ENCODE results near the gene MED13. TPM values are rescaled to one million over a fixed set of nuclear protein-coding genes. Genes with fewer than 3 reads are reported as not detected.

MED13 gene
- total and polyA plus RNA-seq, 11 donors = 5.6 to 59.1 (median 38.9) TPM

DNA sequence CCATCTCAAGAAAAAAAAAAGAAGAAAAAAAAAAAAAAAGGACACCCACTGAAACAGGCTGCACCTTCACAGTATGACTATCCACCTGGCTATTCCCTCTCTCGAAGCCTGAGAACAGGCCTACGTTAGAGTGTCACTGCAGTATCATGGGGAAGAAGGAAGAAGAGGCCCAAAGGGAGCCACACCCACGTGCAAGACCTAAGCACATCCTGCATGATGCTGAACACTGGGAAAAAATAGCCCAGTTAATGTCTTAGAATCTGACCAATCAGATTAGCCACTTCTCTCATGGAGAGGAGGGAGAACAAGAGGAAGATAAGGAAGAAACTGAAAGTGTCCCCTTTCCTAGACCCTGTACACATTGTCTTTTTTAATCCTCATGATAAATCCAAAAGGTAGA, 19.5 kb upstream of the MED13 start:
- intact Hi-C loops (cut with DNase I) = no loop called here
- no peaks in the 10 kb centered on the region for H3K4me1 ChIP-seq
- ATAC-seq (no peak), DNase-seq (no peak)
- 52 to 71% (median 55%) methylated on average over 3 of the region's 3 CpGs for WGBS, 4 donors
- no peak for TF ChIP-seq POLR2A (IDR thresholded peaks at IDR 0.05)
- TF ChIP-seq, protein P1, sequence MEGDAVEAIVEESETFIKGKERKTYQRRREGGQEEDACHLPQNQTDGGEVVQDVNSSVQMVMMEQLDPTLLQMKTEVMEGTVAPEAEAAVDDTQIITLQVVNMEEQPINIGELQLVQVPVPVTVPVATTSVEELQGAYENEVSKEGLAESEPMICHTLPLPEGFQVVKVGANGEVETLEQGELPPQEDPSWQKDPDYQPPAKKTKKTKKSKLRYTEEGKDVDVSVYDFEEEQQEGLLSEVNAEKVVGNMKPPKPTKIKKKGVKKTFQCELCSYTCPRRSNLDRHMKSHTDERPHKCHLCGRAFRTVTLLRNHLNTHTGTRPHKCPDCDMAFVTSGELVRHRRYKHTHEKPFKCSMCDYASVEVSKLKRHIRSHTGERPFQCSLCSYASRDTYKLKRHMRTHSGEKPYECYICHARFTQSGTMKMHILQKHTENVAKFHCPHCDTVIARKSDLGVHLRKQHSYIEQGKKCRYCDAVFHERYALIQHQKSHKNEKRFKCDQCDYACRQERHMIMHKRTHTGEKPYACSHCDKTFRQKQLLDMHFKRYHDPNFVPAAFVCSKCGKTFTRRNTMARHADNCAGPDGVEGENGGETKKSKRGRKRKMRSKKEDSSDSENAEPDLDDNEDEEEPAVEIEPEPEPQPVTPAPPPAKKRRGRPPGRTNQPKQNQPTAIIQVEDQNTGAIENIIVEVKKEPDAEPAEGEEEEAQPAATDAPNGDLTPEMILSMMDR (IDR thresholded peaks at IDR 0.05) = no peak
- H3K27me3 ChIP-seq = peaks cover 0 to 12% (median 0%) of the 10 kb centered on the region in 9 donors
- no peaks in the 10 kb centered on the region for H3K9me3 ChIP-seq
- H3K4me3 ChIP-seq = no peak overlapping the region
- H3K27ac ChIP-seq = no peak overlapping the region
- no peaks in the 10 kb centered on the region for H3K36me3 ChIP-seq

- 90 to 93% (median 91%) methylated on average over 3 of the region's 3 CpGs for WGBS, 4 donors
- H3K36me3 ChIP-seq = no peaks in the 10 kb centered on the region
These were observed 18.6 kb upstream of the MED13 start for GRCh38 chr17:62083651-62084050.

GRCh38 chr17:62080647-62081046, 15.6 kb upstream of the MED13 start:
- Histone ChIP-seq H3K4me1 (no peaks in the 10 kb centered on the region), H3K4me3 (no peak overlapping the region), H3K36me3 (no peaks in the 10 kb centered on the region), H3K9me3 (no peaks in the 10 kb centered on the region), H3K27ac (no peak overlapping the region), H3K27me3 (peaks cover 0 to 12% (median 0%) of the 10 kb centered on the region in 9 donors)
- no peak for TF ChIP-seq POLR2A (IDR thresholded peaks at IDR 0.05)
- TF ChIP-seq, protein P1 (IDR thresholded peaks at IDR 0.05) = no peak
- ATAC-seq = no peak
- WGBS, 4 donors = 74 to 89% (median 78%) methylated on average over 4 of the region's 4 CpGs
- no peak for DNase-seq
- intact Hi-C loops (cut with DNase I) = no loop called here

More at GRCh38 chr17:62083651-62084050, 18.6 kb upstream of the MED13 start:
- no peak overlapping the region for H3K4me3 ChIP-seq
- H3K9me3 ChIP-seq = no peaks in the 10 kb centered on the region
- no peak overlapping the region for H3K27ac ChIP-seq
- no peak for TF ChIP-seq POLR2A (IDR thresholded peaks at IDR 0.05)
- TF ChIP-seq, protein P1 (IDR thresholded peaks at IDR 0.05) = no peak
- peaks cover 0 to 12% (median 0%) of the 10 kb centered on the region in 9 donors for H3K27me3 ChIP-seq
- no peaks in the 10 kb centered on the region for H3K4me1 ChIP-seq
- no peak for ATAC-seq
- no peak for DNase-seq
- intact Hi-C loops (cut with DNase I) = no loop called here

DNA sequence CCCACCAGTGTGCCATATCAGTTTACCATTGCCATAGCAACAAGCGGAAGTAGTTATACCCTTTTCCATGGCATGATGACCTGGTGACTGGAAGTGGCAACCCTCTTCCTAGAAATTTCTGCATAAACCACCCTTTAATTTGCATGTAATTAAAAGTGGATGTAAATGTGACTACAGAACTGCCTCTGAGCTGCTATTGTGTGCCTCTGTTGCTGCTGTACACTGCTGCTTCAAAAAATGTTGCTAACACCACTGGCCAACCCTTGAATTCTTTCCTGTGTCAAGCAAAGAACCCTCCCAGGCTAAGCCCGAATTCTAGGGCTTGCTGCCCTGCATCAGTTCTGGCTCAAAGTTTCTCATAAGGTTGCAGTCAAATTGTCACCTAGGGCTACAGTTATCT, 12.9 kb upstream of the MED13 start:
- ATAC-seq (no peak), DNase-seq (no peak)
- H3K36me3 ChIP-seq = no peaks in the 10 kb centered on the region
- H3K27me3 ChIP-seq = peaks cover 0 to 12% (median 0%) of the 10 kb centered on the region in 9 donors
- no peak overlapping the region for H3K27ac ChIP-seq
- H3K4me3 ChIP-seq = no peak overlapping the region
- H3K4me1 ChIP-seq = no peaks in the 10 kb centered on the region
- H3K9me3 ChIP-seq = no peaks in the 10 kb centered on the region
- TF ChIP-seq, protein P1 (IDR thresholded peaks at IDR 0.05) = no peak
- TF ChIP-seq POLR2A (IDR thresholded peaks at IDR 0.05) = no peak
- 69 to 88% (median 85%) methylated on average over 2 of the region's 2 CpGs for WGBS, 4 donors
- intact Hi-C loops (cut with DNase I) = no loop called here
